Measurements from ENCODE around the gene ASCC3.
"Not testable (repeated sequence)": the region's sequence is repeated elsewhere in the genome, so short reads cannot be mapped to it uniquely, and the experiment has no call there.

ASCC3 gene

DNA sequence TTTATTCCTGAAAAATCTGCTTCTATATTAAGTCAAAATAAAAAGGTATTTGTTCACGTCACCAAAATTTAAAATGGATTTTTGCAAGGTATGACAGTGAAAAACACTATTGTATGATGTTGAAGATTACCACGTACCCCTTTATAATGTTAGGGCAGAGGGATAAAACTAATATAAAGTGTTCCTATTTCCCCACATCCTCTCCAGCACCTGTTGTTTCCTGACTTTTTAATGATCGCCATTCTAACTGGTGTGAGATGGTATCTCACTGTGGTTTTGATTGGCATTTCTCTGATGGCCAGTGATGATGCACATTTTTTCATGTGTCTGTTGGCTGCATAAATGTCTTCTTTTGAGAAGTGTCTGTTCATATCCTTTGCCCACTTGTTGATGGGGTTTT lies 240.0 kb downstream of the ASCC3 start:
- not testable (repeated sequence) for DNase-seq

DNA sequence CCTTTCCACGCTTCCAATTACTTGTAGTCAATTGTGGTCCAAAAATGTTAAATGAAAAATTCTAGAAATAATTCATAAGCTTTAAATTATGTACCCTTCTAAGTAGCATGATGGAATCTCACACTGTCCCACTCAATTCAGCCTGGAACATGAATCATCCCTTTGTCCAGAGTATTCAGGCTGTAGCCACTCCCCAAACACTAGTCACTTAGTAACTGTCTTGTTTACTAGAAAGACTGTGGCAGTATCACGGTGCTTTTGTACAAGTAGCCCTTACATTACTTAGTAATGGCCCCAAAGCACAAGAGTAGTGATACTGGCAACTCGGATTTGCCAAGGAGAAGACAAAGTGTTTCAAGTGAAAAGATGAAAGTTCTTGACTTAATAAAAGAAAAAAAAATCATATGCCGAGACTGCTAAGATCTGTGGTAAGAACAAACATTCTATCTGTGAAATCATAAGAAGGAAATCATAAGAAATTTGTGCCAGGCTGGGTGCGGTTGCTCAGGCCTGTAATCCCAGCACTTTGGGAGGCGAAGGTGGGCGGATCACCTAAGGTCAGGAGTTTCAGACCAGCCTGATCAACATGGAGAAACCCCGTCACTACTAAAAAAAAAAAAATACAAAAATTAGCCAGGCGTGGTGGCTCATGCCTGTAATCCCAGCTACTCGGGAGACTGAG lies 247.9 kb downstream of the ASCC3 start:
- DNase-seq = no peak

DNA sequence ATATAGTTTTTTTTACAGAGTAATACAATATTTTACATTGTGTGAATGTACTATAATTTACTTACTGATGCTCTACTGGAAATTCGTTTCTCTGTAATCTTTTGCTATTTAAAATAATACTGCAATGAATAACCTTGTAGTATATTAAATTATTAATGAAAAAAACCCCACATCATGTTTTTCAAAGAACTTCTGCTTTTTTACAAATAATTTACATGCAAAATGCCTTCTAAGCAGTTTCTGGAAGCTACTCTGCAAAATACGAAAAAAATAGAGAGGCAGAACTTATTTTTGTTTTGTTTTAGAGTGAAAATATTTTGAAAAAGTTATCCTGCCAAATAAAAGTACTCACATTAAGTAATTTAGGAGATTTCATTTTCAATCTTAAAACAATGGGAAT lies 250.6 kb downstream of the ASCC3 start:
- no peak for DNase-seq

DNA sequence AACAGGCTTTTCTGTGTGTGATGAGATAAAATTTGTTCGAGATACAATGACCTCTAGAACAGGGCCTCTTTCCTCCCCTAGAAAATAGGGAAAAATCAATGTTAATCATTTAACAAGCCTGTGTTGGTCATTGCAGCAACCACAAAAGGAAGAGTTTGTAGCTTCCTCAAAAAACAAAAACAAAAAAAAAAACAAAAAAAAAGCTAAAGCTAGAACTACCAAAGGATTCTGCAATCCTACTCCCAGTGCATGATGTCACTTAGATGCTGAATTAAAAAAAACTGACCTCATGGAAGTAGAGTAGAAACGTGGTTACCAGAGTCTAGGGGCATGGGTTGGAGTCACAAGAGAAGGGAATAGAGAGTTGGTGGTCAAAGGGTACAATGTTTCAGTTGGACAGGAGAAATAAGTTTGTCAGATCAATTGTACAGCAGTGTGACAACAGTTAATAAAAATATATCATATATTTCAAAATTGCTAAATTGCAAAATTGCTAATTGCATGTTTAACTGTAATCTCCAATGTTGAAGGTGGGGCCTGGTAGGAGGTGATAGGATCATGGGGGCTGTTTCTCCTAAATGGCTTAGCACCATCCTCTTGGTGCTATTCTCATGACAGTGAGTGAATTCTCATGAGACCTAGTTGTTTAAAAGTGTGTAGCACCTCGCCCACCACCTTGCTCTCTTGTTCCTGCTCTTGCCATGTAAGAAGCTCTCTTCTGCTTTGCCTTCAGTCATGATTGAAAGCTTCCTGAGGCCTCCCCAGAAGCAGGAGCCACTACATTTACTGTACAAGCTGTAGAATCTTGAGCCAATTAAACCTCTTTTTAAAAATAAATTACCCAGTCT lies 253.0 kb downstream of the ASCC3 start:
- no peak for DNase-seq

DNA sequence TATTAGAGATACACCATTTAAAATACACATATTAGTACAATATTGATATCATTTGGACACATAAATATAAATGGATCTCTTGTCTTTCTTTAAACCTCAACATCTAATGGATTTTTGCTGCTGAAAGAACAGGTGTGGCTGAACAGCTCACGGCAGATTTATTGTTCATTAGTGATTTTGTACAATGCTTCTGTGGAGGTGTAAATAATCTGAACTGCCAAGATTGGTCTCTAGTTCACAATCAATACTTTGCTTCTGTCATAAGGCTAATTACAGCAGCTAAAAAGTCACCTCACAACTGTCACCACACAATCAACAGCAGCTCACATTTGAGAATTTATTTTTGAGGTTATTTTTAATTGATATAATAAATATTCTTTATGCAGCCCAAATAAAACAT lies 254.4 kb downstream of the ASCC3 start:
- DNase-seq = no peak

DNA sequence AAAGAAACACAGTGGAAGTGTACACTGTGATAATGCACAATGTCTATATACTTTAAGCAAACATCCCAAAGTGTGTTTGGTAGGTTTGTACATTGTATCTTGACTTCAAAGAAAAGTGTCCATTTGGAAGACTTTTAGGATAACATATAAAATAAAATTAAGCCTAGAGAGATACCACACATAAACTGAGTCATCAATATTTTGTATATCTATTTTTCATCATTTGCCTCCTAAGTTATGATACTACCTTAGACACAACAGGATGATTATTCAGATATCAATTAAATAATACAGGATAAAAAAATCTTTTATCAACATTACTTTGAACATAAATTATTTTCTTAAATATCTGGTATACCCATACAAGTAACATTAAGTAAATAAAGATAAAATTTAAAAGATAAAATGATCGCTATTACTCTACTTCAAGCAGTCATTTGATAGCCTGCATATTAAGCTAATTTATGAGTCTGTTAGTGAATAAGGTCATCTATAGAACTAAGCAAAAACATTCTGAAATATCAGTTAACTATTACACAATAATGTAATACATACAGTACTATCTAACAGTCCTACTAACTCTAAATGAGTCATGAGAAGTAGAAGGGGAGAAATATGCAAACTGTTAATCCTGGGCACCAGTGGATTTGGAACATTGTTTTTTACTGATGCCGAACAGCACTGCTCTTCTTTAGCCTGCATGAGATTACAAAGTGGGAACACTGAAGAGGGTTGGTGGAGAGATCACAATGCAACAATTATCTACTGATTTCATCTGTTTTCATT lies 258.0 kb downstream of the ASCC3 start:
- no peak for DNase-seq

DNA sequence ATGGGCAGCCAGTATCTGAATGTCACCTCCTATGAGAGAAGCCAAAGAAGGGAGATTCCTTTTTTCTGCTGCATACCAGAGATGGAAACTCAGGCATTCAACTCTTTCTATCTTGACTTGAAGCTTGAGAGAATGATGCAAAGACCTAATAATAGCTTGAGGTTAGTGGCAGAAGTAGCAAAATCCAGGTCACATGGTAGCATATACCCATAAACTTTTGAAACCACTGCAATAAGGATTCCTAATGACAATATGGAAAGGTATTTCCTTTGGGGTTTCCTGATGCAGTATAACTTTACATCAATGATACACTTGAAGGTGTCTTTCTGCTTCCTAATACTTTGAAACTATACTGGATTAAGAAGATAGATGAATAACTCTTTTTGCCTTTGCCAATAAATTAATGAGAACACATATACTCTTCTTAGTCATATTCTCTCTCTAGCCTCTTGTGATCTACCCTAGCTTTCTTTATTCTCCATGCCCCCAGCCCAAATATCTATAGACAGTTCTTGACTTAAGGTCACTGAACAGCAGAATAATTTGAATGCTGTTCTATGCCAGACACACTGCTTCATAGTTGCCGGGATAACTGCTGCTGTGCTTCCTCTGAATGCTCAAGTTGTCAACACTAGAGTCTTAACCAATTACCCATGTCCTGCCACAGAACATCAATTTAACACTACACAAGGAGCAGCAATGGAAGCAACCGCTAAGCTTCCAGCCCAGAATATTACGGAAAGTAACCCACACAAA lies 260.9 kb downstream of the ASCC3 start:
- DNase-seq = no peak

DNA sequence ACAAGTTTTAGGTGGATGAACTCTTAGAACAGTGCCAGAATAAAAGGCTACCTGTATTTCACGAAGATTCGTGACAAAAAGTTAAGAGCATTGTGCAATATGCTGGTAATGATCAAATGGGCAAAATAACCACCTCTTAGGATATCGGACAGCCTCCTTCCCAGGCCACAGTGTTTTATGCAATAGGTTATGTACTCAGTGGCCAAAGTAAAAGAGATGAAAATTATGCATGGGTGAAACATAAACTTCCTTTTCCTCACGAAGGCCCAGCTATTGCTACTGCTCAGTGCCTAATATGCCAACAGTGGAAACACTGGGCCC lies 262.8 kb downstream of the ASCC3 start:
- no peak for DNase-seq

DNA sequence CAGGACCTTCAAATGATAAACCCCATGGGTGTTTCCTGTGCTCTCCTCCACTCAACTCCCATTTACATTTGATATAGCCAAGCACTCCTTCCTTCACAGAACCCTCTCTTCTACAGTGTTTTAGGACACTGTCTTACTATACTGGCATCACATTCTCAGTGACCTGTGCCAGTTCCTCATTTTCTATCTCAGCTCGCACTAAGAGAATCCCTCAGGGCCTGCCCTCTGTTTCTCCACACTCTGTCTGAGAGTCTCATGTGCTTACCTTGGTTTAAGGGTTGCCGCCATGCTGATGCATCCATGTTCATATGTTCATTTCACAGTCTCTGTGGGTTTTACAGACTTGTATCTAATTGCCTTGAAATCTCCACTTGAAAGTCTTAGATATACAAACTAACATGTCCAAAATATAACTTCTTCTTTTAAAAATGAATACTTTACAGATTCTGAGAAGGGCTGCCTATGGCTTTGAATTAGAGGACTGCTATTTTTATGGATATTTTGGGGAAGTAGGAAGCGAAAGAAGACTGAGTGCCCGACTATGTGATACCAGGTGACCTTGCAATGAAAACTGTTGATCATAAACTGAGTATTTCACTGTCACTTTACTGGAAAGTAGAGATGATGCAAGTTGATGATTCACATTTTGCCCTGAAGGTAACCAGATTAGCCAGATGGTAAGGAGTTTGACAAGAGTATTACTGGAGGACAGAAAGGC lies 263.3 kb downstream of the ASCC3 start:
- DNase-seq = peak in 1 of 2 experiments; percentile 4

DNA sequence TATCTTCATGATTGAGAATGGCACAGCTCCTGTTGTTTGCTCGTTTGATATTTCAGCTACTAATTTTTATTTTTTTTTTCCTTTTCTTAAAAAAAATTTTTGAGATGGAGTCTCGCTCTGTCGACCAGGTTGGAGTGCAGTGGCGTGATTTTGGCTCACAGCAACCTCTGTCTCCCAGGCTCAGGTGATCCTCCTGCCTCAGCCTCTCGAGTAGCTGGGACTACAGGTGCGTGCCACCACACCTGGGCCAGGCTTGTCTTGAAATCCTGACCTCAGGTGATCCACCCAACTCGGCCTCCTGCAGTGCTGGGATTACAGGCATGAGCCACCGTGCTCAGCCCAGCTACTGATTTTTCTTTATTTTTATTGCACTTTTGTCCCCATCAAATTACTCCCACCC lies 266.2 kb downstream of the ASCC3 start:
- no peak for DNase-seq

DNA sequence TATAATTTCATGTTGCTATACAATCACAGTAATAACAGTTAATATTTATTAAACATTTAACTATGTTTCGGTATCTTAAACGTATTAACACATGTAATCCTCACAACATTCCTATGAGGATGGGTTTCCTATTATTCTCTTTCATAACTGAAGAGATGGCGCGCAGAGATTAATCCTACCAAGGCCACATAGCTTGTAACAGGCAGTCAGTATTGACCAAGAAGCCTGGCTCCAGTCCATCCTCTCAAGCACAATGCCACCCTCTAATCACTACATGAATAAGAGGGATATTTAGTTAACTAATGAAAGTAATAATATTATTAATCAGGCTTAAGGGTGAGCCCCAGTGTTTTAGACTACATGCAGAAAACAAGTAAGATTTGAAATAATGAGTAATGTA lies 266.7 kb downstream of the ASCC3 start:
- no peak for DNase-seq

DNA sequence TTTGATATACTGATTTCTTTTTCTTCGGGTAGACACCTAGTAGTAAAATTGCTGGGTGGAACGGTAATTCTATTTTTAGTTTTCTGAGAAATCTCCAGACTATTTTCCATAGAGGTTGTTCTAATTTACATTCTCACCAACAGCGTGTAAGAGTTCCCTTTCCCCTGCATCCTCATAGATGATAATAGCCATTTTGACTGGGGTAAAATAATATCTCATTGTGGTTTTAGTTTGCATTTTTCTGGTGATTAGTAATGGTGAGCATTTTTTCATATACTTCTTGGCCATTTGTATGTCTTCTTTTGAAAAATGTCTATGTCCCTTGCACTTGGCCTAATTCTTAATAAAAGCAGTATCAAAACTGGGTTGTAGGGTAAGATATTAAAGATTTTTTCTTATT lies 267.5 kb downstream of the ASCC3 start:
- no peak for DNase-seq

DNA sequence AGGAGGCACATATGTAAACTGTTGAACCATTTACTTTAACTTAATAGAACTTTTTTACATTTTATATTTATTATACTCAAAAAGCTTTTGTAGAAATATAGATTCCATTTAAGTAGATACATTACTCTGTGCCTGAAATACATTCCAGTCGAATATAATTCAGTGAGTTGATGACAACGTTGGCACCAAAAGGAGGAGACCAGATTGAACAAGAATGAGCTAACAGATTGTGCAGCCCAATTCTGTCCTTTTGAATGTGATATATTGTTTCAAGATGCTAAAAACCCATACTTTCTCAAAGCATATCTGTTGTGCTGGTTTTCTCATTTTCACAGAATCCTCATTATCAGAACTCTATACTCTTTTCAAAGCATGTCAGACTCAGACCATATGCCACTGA lies 269.0 kb downstream of the ASCC3 start:
- DNase-seq = no peak

DNA sequence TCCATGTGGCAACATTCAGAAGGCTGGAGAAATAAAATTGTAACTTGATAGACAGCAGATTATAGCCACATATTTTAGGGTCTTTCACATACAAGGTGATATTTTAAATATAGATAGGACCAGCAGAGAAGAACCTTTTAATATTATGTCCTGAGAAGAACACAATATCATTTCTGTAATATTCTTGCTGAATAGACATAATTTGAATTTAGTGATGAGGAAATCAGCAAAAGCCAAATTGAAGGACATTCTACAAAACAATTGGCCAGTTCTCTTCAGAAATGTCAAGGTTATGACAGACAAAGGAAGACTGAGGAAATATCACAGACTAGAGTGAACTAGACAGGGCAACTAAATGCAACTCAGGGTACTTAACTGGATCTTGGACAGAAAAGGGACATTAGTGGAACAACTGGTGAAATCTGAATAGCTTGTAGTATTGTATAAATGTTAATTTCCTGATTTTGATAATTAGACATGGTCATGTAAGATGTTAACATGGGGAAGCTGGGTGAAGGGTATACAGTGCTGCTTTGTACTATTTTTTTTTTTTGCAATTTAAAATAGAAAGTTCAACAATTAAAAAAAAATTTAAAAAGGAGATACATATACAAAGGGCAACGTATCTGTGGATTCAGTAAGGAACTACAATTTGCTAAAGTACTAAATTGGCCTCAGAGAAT lies 281.9 kb downstream of the ASCC3 start:
- DNase-seq = no peak

DNA sequence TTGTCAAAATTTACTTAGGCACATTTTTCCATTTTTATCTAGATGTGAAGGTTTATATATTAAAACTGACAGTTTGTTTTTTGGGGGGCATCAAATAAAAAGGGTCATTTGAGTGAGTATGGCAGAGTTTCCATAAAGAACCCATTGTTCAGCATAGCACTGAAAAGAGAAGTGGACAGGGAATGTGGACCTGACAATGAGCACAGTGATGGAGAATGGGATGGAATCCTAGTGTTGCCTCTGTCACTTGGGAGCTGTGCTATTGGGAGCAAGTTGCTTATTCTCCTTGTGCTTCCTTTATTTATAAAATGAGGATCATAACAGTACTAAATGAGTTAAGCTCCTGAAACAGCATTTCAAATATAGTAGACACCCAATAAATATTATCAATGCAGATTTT lies 285.7 kb downstream of the ASCC3 start:
- no peak for DNase-seq

DNA sequence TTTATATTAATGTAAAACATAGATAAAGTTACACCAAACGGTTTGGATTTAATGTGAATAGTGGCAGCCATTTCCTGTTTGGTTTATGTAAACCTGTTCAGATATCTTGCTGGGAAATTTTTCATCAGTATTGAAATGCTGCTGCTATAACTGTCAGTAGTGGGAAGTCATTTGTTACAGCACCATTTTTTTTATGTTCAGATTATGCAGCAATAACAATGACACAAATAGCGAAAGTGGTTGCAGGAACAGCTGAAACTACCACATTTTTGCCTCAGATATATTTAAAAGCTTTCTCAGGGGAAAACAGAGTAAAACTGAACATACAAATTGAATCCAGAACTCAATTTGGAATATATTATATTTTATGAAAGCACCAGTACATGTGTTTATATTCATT lies 287.6 kb downstream of the ASCC3 start:
- DNase-seq = no peak

DNA sequence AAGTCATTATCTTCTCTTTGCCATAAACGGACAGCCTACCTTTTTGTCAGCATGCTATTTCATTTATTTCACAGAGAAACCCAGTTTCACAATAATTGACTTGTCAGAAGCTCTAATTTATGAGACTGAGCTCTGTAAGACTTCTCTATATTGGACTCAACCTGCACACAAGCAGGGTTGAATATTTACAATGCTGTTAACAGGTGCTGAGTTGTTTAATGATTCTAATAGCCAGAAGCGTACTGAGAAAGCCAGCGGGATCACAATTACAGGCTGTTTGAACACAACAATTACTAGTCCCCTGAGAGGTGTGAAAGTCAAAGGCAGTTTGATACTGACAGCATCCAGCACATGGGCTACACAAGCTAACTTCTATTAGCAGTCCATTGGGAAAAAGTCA lies 288.2 kb downstream of the ASCC3 start:
- peak in 1 of 2 experiments; percentile 14 for DNase-seq

DNA sequence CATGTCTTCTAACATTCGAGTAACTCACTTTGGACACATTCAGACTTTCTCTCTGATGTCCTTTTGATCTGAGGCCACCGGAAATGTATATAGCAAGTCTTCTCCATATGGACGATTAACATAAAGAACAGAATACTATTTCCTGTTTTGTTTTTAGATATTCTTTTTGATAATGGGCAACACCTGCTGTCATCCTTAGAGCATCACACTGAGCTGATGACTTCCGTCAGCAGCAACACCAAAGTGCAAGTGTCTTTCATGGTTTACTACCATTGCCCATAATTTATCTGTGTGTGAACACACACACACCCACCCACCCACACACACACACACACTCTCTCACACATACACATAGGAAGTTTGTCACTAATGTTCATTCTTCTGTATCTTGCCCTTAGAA lies 303.7 kb downstream of the ASCC3 start:
- no peak for DNase-seq

DNA sequence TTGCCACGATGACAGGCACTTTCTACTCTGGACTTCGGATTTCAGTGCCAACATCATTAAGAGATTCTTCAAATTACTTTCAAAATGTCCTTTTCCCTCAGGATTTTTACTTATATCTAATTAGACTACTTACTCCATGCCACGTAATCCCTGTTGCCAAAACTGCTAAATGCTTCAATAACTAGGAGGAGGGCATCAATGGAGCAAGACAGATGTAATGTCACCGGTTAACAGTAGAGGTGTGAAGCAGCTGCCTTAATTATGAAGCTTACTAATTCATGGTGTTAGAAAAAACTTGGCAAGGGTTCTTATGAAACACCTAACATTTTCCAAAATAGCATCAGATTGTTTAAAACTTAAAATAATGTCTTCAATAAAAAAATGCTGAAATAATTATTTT lies 305.2 kb downstream of the ASCC3 start:
- DNase-seq = peak; percentile 32 to 72

DNA sequence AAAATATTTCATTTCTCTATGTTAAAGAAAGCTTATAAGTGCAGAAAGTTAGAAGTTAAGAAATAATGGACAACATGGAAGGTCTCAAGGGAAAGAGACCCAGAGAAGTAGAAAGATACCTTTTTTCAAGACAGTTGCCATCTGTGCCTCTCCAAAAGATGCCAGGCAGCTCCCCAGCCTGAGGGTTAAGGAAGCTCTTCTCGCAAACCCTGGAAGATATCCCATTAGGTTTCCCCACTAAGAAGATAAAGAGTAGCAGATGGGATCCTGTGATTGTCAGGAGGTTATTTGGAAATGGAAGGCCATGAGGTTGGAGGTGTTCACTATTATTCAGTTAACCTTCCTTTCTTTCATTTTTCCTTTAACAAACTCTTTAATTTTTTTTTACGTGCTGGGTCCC lies 306.3 kb downstream of the ASCC3 start:
- peak; percentile 70 to 84 for DNase-seq

DNA sequence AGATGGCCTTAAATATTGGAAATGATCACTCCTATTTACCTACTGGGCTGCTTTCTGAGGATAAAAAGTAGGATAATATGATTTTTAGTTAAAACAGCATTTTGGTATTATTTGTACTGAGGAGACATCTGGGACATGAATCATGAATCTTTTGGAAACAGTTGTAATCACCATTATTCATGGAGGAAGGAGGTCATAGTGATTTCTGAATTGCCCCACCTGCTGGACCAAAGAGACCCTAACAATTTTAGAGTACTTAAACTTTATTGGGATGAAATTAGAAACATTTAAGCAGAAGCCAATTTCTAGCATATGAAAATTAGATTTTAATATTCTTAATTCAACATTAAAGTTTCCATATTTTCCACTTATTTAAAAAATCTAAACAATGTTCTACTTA lies 308.0 kb downstream of the ASCC3 start:
- peak in 1 of 2 experiments; percentile 18 for DNase-seq

DNA sequence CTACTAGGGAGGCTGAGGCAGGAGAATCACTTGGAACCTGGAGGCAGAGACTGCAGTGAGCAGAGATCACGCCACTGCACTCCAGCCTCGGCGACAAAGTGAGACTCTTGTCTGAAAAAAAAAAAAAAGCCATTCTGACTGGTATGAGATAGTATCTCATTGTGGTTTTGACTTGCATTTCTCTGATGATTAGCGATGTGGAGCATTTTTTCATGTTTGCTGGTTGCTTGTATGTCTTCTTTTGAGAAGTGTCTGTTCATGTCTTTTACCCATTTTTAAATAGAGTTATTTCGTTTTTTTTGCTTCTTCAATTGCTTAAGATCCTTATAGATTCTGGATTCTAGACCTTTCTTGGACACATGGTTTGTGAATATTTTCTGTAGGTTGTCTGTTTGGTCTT lies 312.9 kb downstream of the ASCC3 start:
- DNase-seq = no peak
